HG03521 (cell line): Measurements from ENCODE around the gene RAX2.
"Not testable (repeated sequence)": the region's sequence is repeated elsewhere in the genome, so short reads cannot be mapped to it uniquely, and the experiment has no call there.

Source experiments
- ATAC-seq: cut with Tn5 transposase; IDR thresholded peaks from one replicate; pipeline ENCODE4 v1.9.1; 2021; ENCODE audit warnings: mild to moderate bottlenecking, moderate library complexity; ENCODE audit not compliant: unreplicated experiment

RAX2 gene

DNA sequence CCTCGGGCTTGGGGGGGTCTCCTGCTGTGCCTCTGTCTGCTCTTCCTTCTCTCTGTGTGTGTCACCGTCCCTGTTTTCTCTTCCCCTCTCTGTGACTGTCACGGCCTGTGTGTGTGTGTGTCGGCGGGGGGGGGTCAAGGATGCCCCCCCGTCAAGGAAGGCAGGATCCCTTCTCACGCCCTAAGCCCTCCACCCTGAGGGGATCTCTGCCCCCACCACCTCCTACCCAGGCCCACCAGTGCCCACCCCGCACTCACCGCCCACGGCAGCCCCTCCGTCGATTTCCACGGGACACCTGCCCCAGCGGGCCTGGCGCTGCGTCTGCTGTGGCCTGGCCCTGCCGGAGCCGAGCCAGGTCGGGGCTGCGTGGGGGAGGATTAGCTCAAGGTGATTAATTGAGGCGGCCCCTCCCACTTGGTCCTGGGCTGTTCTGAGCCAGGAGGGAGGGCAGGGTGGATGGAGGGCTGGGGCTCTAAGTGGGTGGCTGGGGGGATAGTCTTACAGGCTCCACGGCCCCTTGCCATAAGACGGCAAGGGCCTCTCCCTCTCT is at the start of gene RAX2:
Gene RAX2 (minus strand): TSS at position 323 of the 550 bp plus-strand sequence. CDS start 486 bp downstream, outside the sequence.
- ATAC-seq: no peak

DNA sequence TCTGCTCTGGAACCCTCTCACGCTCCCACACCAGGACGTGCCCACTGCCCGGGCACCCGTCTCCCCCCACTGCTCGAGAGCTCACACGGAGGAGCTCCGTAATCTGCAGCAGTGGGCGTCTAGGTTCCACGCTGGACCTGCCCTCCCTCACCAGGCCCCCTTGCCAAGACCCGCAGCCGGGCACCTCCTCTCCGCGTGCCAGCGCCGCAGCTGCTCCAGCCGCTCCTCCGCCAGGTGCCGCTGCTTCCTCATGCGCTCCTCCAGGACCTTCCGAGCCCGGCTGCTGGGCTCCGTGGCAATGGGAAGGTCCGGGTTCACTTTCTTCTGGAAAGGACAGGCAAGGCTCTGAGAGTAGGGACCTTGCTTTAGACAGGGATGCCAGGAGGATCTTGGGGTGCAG is 49.1 kb upstream of the RAX2 start:
- no peak for ATAC-seq

DNA sequence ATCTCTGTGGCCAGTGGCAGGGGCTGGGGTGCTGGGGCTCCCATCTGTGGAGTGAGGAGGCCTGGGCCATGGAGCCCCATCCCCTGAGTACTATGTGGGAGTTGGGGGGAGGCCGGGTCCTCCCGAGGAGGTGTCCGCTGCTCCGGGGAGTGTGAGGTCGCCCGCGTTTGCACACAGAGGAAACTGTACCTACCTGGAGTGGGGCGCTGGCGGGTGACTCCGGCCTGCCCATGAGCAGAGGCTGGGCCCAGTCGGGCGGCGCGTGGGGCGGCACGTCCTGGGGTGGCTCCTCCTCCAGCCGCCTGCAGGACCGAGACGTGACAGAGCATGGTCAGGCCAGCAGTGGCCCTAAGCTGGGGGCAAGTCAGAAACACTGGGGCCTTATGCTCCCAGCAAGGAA is 48.0 kb upstream of the RAX2 start:
- ATAC-seq: no peak

DNA sequence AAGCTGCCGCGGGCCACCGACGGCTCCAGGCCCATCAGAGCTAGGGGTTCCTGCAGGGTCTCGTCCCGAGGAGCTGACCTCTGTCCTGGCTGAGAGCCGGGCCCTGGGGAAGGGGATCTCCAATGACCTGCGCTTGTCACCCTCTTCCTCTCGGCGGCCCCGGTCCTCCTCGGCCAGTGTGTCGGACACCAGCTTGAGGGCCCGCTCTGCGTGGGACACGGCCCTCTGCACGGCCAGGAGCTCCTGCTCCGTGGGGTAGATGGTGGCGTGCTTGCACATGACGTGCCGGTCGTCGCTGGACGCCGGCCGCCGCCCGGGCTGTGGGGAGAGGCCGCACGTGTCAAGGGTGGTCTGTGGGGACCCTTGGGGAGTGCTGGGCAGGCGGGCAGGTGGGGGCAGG is 46.9 kb upstream of the RAX2 start:
- ATAC-seq: no peak

DNA sequence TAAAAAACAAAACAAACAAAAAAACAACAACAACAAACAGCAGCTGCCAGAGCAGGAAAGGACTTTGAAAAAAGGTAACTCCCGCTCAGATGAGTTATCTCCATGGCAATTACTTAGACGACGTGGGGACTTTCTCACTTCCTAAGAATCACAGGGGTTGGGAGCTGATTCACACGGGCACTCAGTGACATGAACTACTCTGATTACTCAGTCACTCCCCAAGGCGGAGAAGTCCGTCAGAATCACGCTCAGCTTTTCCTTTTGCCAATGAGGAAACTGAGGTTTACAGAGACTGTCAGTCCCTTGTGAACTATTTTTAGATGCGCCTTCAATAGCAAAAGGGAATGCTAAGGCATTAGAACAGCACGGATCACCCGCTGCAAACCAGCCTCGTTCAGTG is 46.4 kb upstream of the RAX2 start:
- no peak for ATAC-seq

DNA sequence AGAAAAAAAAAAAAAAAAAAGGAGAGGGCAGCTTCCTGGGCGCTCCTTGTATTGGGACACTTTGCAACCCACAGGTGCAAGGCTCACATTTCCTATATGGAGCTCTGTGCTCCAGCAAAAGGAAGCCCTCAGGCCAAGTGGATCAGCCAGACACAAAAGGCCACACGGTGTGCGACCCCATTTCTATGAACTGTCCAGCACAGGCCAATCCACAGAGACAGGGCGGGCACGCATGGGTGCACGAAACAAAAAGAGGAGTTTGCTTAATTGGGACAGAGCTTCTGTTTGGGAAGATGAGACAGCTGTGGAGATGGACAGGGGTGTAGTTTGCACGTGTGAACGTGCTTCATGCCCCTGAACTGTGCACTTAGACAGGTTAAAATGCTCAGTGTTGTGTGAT is 45.7 kb upstream of the RAX2 start:
- ATAC-seq: no peak

DNA sequence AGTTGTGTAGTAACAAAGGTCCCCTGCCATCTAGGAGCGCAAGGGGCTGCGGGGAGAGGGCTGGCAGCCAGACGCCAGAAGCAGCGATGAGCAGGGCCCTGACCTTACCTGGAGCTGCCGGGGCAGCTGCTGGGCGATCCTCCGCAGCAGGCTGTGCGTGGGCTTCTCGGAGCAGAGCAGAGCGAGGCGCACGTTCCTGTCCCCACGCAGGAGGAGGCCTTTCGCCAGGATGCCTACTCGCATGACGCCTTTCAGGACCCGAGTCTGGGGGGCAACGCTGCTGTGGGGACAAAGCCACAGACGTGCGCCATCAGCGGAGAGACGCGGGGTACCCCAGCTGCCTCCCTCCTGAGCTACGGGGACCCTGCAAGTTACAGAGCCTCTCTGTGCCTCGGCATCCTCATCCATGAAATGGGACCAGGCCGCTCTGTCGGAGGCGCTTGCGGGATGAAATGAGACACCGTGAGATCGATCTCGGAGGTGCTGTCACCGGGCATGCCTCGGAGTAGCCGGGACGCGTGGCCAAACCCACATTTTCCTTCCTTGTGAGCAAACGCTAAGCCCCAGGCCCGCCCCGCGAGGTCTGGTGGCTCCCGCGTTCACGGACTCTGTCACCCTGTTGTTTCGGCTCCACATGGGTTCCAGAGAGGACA is 44.7 kb upstream of the RAX2 start:
- no peak for ATAC-seq

DNA sequence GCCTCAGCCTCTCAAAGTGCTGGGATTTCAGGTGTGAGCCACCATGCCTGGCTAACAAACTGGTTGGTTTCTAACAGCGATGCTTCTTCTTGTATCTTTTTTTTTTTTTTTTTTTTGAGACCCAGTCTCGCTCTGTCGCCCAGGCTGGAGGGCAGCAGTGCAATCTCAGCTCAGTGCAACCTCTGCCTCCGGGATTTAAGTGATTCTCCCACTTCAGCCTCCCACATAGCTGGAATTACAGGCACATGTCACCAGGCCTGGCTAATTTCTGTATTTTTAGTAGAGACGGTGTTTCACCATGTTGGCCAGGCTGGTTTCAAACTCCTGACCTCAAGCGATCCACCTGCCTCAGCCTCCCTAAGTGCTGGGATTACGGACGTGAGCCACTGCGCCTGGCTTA is 44.1 kb upstream of the RAX2 start:
- not testable (repeated sequence) for ATAC-seq

DNA sequence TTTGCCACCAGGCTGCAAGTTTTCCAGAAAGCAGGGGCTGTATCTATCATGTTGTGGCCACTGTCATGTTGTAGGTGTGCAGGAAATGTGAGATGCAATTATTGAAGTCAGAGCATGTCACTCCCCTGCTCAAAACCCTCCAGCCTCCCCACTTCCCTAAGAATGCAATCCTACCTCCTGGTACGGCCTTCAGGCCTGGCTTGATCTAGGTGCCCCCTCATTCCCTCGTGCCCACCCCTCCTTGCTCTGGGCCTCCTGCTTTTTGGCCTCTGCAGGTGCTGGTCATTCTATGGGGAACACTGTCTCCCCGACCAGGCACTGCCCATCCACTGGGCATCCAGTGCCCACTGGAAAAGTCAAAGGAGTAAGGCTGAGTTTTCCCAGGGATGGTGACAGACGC is 42.6 kb upstream of the RAX2 start:
- ATAC-seq: no peak

DNA sequence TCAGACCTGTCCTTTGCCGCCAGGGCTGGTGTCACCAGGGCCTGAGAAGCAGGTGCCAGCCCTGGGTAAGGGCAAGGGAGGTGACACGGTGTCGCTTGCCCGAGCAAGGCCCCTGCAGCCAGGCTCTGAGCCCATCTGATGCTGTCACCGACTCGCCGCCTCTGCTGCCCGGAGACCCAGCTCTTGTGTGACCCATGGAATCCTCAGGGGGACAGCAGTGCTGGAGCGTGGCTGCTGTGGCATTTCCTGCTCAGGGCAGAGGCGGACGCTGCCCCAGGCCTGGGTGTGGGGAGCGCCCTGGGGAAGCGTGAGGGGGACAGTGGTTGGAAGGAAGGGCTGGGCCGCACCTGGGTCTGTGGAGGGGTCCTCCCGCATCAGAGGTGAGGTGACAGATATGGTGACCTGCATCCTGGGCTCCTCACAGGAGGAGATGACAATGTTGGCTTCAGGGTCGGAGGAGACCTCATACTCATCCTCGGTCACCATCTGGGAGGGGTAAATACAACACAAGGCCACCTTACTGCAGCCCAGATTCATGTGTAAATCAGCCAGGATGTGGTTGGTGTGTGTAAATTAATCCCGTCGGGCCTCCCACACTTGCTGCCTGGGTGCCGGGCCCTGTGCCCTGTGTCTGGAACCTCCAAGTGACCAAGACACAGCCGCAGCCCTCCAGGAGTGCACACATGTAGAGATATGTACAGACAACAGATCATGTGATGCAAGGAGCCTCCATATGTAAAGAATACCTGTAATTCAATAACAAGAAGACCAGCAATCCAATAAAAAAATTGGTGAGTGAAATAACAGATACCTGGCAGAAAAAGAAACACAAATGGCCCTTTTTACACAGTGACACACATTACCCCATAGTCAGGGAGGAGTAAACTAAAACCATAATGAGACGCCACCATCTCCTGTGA is 41.7 kb upstream of the RAX2 start:
- no peak for ATAC-seq

DNA sequence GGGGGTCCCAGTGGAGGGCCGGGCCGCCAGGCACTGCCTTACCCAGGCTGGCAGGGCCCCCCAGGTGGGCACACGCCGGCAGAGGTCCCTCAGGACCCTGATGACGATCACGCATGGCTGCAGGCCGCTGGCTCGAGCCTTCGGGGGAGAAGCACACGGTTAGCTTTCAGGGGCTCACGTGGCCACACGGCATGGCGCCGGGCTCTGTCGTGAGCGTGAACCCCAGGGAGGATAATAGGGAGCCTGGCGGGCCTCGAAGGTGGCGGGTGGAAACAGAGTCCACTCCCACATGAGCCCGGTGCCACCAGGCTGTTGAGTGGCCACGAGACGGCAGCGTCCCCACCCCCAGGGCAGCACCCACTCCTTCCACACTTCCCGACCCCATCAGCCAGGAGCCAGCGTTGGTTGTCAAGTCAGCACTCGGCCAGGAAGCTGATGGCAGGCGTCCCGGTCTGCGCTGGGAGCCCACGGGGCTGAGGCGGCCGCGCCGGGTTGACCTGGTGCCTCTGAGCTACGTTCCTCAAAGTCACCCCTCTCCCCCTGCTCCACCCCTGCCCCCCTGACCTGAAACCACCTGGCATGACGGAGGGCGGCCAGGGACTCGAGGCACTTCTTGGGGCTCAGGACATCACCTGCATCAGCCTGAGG is 38.8 kb upstream of the RAX2 start:
- ATAC-seq: no peak

DNA sequence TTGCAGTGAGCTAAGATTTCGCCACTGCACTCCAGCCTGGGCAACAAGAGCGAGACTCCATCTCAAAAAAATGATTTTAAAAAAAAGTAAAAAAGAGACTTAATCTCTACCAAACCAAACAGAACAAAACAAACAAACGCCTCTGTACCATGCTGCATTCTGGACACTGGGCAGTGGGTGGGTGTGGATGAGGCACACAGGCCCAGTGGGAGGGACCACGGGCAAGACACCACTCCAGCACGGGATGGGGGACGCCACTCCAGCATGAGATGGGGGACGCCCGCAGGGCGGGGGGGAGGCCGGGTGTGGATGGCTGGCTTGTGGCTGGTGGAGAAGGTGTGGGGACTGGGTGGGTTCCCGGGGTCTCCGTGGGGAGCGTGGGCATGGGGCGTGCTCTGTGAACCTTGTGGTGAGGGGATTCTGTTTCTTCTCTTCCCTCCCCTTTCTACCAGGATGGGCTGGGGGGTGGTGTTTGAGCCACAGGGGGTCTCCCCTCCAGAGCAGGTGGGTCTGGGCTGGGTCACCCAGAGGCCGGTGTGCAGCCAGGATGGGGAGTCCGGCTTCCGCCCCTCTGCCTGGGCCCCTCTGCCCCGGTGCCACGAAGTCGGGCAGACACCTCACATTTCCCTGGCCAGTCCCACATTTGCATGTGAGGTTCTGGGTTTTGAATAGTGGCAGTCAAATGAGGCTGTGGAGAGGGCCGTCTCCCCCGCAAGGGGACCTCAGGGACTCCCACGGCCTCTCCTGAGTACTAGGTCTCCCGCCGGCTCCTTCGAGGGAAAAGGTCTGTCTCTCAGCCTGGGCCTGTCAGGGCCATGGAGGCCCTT is 38.1 kb upstream of the RAX2 start:
- no peak for ATAC-seq

DNA sequence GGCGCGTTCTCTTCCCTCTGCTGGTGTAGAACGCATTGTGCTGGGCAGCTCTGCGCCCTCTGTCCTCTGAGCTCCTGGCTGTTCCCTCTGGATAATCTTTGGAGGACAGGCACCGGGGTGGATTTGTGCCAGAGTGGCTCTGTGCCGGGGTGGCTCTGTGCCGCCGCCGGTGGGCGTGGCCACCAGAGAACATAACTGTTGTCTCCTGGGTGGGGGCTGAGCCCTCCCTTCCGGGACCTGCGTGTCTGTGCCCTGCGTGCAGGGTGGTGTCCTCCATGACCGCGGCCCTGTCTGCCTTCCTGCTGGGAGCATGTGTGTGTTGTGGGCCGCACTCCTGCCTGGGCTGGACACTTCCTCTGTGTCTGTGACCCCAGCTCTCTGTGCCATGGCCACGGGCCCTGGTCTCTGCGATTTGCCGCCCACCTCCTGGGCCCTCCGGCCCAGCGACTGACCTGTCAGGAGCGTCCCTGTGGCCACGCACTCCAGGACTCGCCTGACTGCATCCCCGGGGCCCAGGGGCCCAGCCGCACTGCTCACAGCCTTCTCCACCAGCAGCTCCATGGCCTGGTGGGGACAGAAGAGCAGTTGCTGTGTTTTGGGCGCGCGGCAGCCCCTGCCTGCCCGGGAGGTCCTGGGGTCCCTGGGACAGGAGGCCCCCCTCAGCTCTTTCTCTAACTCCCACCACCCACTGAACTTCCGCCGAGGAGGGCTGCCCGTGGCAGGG is 36.6 kb upstream of the RAX2 start:
- no peak for ATAC-seq

DNA sequence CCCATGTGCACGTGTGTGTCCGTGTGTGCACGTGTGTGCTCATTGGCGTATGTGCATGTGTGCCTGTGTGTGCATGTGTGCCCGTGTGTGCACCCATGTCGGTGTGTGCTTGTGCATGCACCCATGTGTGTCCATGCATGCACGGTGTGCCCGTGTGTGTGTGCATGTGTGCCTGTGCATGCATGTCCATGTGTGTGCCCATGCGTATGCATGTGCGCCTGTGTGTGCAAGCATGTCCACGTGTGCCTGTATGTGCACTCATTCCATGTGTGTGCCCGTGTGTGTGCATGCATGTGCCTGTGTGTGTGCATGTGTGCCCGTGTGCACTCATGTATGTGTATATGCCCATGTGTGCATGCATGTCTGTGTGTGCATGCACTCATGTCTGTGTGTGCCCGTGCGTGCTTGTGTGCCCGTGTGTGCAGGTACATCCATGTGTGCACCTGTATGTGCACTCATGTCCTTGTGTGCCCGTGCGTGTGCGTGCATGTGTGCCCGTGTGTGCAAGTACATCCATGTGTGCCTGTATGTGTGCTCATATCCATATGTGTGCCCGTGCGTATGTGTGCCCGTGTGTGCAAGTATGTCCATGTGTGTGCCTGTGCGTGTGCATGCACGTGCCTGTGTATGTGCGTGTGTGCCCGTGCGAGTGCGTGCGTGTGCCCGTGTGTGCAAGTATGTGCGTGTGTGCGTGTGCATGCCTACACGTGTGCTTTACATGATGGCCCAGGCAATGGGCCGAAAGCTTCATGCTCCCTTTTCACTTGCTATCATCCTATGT is 35.7 kb upstream of the RAX2 start:
- ATAC-seq: no peak

DNA sequence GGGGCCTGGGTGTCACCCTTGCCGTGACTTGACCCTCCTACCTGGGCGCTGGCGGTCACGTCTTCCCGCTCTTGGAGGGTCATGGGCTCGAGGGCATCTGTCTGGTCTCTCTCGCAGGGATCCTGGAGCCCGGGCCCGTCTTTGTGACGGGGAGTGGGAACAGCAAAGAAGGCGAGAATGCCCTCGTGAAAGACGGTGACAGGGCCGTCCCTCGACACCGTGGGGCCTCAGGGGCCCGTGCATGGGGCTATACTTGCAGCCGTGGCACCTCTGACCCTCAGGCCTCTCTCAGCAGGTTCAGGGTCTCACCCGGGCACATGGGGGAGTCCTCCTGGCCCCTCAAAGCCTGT is 35.1 kb upstream of the RAX2 start:
- ATAC-seq: no peak

DNA sequence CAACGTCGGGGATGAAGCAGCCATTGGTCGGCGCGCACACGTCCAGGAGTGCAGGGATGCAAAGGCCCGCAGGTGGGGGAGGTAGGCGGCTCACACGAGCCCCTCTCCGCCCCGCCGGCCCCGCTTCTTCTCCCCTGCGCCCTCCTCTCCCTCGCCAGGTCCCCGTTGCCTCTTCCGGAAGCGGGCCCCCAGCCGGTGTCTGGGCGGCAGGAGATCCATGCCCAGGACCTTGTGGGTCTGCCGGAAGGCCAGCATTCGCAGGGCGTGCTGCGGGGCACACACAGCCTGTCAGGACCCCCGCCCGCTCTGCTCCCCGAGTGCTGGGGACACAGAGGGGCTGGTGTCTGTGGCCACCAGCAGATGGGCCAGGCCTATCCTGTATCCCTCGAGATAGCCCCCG is 33.8 kb upstream of the RAX2 start:
- ATAC-seq: no peak

DNA sequence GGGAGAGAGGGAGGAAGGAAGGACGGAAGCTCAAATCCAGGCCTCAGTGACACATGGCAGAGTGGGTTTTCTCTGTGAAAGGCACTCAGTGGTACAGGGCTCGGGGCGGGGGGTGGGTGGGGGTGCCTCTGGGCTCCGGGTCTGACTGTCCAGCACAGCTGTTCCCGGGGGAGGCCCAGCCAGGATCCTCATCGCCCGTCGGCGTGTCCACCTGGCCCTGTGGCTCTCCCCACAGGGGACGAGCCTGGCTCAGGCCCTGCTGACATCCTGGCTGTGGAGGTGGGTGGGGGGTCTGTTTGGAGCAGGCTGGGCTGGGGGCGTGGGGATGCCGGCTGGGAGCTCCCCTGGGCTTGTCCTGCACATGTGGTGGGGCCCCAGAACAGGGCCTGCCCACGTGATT is 32.4 kb upstream of the RAX2 start:
- no peak for ATAC-seq

DNA sequence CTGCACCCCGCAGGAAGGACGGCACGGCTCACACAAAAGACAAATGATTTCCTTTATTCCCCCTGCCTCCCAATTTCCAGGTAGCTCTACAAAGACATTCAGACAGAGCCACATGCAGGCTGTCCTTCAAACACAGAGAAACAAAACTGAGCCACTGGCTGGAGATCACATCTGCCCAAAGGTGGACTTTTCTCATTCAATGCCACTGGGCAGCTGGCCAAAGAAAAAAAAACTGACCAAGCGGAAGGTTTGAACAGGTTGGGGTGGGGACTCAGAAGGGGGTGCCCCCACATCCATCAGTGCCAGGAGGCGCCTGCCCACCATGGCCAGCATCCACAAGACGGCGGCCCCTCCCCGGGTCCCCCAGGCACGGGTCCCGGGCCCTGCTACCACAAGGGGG is 32.0 kb upstream of the RAX2 start:
- ATAC-seq: no peak

DNA sequence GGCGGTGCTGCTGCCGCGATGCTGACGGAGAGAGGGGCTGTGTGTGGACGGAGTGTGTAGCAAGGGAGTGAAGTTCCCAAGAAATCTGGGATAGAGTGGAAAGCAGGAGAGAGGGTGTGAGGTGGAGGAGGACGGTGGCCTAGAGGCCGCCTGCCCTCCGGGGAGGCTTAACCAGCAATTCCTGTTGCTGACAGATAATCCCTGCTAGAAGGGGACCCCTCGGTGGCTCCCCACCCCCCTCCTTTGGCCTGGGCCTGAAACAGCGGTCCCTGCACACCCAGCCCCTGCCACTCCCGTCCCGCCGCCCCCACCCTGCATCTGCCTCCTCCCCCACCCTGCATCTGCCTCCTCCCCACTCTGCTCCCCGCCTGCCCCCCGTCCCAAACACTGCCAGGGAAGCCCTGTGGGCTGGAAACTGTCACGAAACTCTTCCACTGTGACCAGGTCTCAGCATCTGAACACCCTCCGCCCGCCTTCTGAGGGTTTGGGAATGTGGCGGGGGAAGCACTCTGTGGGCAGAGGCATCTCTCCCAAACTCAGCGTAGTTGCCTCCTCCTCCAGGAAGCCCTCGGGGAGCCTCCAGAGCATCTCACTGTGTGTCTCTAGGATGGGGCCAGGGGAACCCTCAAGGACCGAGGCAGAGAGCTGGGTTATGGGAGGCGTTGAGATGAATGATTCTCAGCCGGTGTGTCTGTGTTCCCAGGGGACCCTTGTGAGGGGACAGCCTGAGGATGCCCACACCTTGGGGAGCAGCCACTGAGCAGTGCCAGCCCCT is 31.3 kb upstream of the RAX2 start:
- ATAC-seq: no peak
